ENCODE data around the gene DGKD. TPM values are rescaled to one million over a fixed set of nuclear protein-coding genes. Genes with fewer than 3 reads are reported as not detected.

The DGKD gene
- total RNA-seq, 2 experiments from 2014 or later: 147 to 156 TPM

DNA sequence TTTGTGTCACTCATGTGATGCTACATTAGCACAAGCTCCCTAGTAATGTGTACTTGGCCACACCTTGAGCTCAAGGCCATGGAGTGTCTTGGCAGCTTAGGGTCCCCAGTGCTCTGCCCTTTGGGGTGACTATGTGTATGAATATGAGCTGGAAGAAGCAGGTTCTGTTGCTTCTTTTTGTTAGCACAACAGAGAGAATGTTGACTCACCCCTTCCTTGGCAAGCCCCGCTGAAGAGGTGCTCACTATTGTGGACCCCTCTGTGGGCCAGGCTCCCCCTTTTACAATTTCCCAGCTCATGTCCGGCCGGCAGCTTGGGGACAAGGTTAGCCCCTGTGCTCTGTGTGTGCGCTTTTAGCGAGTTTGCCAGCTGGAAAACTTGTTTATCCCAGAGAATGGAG, 48.1 kb downstream of the DGKD start:
- TF ChIP-seq, protein P1, sequence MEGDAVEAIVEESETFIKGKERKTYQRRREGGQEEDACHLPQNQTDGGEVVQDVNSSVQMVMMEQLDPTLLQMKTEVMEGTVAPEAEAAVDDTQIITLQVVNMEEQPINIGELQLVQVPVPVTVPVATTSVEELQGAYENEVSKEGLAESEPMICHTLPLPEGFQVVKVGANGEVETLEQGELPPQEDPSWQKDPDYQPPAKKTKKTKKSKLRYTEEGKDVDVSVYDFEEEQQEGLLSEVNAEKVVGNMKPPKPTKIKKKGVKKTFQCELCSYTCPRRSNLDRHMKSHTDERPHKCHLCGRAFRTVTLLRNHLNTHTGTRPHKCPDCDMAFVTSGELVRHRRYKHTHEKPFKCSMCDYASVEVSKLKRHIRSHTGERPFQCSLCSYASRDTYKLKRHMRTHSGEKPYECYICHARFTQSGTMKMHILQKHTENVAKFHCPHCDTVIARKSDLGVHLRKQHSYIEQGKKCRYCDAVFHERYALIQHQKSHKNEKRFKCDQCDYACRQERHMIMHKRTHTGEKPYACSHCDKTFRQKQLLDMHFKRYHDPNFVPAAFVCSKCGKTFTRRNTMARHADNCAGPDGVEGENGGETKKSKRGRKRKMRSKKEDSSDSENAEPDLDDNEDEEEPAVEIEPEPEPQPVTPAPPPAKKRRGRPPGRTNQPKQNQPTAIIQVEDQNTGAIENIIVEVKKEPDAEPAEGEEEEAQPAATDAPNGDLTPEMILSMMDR (IDR thresholded peaks at IDR 0.05): no peak
- H3K4me3 Mint-ChIP-seq: no peak overlapping the region
- peaks cover 29% of the 10 kb centered on the region for H3K36me3 Mint-ChIP-seq (ENCODE audit: low read depth)
- peaks cover 84% of the 10 kb centered on the region for H3K4me1 Mint-ChIP-seq (ENCODE audit: low read depth)
- no peaks in the 10 kb centered on the region for H3K9me3 Mint-ChIP-seq
- peaks cover 13% of the 10 kb centered on the region for H3K36me3 ChIP-seq (ENCODE audit: insufficient read depth, low read length)
- intact Hi-C loops (cut with DNase I, micrococcal nuclease): loop anchor here in 1 of 2 experiments (5.0 kb wide), 1 partner anchor 310 kb away; the partner anchor contains the start of gene UGT1A5
- H3K4me3 ChIP-seq (ENCODE audit: low read length): no peak overlapping the region
- ATAC-seq (ENCODE audit: poor library complexity) (no peak), DNase-seq (no peak)
- H3K27me3 Mint-ChIP-seq: no peaks in the 10 kb centered on the region
- CTCF ChIA-PET: interaction anchor here (5.0 kb wide), 1 partner anchor 41 kb away, joined by 25 read pairs; no protein-coding TSS in a partner anchor
- H3K27ac ChIP-seq (ENCODE audit: low read depth in 1 of 2, low read length in 2 of 2): no peak overlapping the region
- H3K27ac Mint-ChIP-seq: peak overlapping the region; percentile 81
- H3K9me3 ChIP-seq (ENCODE audit: control insufficient read depth in 1 of 2, insufficient read depth in 1 of 2, low read length in 2 of 2): no peaks in the 10 kb centered on the region
- H3K27me3 ChIP-seq (ENCODE audit: control insufficient read depth in 1 of 2, insufficient read depth in 2 of 2, low read length in 2 of 2): no peaks in the 10 kb centered on the region
- POLR2A ChIA-PET: interaction anchor here (1.0 to 1.9 kb wide), 4 partner anchors 20 to 135 kb away, joined by 3 to 7 read pairs (median 4); partner anchors contain the start of gene DGKD
- peaks cover 41% of the 10 kb centered on the region for H3K4me1 ChIP-seq (ENCODE audit: insufficient read depth, low read length)

DNA sequence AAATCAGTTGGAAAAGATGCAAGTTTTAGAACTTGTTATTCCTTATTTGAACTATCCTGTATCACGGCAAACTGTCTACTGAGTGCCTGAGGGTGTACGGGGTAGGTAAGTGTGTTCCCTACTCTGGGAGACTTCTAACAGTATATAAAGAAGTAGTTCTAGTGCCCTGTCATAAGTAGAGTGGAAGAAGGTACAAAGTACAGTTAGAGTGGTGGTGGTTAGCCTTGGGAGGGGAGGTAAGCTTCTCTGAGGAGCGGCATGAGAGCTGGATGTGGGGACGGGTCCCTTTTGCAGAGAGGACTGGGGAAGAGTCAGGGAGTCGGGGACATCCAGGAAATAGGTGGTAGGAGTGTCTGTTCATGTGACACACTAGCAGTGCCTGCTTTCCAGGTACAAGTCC, 48.5 kb downstream of the DGKD start:
- intact Hi-C loops (cut with DNase I, micrococcal nuclease): loop anchor here in 1 of 2 experiments (5.0 kb wide), 1 partner anchor 310 kb away; the partner anchor contains the start of gene UGT1A5
- H3K27ac ChIP-seq (ENCODE audit: low read depth in 1 of 2, low read length in 2 of 2): no peak overlapping the region
- DNase-seq (no peak), ATAC-seq (ENCODE audit: poor library complexity) (no peak)
- peaks cover 79% of the 10 kb centered on the region for H3K4me1 Mint-ChIP-seq (ENCODE audit: low read depth)
- no peaks in the 10 kb centered on the region for H3K27me3 Mint-ChIP-seq
- H3K4me3 ChIP-seq (ENCODE audit: low read length): no peak overlapping the region
- peak overlapping the region; percentile 56 for H3K4me3 Mint-ChIP-seq
- H3K9me3 ChIP-seq (ENCODE audit: control insufficient read depth in 1 of 2, insufficient read depth in 1 of 2, low read length in 2 of 2): no peaks in the 10 kb centered on the region
- peaks cover 13% of the 10 kb centered on the region for H3K36me3 ChIP-seq (ENCODE audit: insufficient read depth, low read length)
- H3K9me3 Mint-ChIP-seq: no peaks in the 10 kb centered on the region
- H3K36me3 Mint-ChIP-seq (ENCODE audit: low read depth): peaks cover 24% of the 10 kb centered on the region
- CTCF ChIA-PET: interaction anchor here (0.6 to 5.0 kb wide), 2 partner anchors 40 to 785 kb away, joined by 3 to 25 read pairs; no protein-coding TSS in a partner anchor
- H3K27ac Mint-ChIP-seq: peak overlapping the region; percentile 81
- no peaks in the 10 kb centered on the region for H3K27me3 ChIP-seq (ENCODE audit: control insufficient read depth in 1 of 2, insufficient read depth in 2 of 2, low read length in 2 of 2)
- TF ChIP-seq, protein P1 (IDR thresholded peaks at IDR 0.05): no peak
- peaks cover 41% of the 10 kb centered on the region for H3K4me1 ChIP-seq (ENCODE audit: insufficient read depth, low read length)
- POLR2A ChIA-PET: interaction anchor here (0.6 to 1.9 kb wide), 6 partner anchors 16 to 138 kb away, joined by 3 to 7 read pairs (median 4); partner anchors contain the start of gene DGKD

DNA sequence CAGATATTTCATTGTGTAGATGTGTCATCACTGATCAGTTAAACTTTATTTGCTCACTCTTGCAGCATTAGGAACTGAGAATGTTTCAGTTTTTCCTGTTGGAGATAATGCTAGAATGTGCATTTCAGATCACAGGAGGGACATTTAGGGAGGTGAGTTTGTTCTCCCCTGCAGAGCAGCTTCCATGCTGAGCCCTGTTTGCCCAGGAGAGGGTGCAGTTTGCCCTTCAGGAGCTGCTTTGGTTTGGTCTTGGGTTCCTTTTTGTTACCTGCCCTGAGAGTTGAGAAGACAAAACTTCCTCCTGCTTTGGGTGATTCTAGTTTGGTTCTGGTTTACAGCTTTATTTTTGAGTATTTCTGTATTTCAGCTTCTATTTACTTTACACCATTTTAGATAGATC, 49.9 kb downstream of the DGKD start:
- DNase-seq: peak; percentile 54 to 86 (median 70)
- H3K4me3 Mint-ChIP-seq: peak overlapping the region; percentile 57
- Histone ChIP-seq H3K4me1 (ENCODE audit: insufficient read depth, low read length) (peaks cover 41% of the 10 kb centered on the region), H3K27ac (ENCODE audit: low read depth in 1 of 2, low read length in 2 of 2) (peak overlapping the region in 1 of 2 donors; percentile 24), H3K27me3 (ENCODE audit: control insufficient read depth in 1 of 2, insufficient read depth in 2 of 2, low read length in 2 of 2) (no peaks in the 10 kb centered on the region), H3K4me3 (ENCODE audit: low read length) (no peak overlapping the region), H3K36me3 (ENCODE audit: insufficient read depth, low read length) (peaks cover 13% of the 10 kb centered on the region), H3K9me3 (ENCODE audit: control insufficient read depth in 1 of 2, insufficient read depth in 1 of 2, low read length in 2 of 2) (no peaks in the 10 kb centered on the region)
- peak; percentile 80 for ATAC-seq (ENCODE audit: poor library complexity)
- H3K27me3 Mint-ChIP-seq: no peaks in the 10 kb centered on the region
- H3K27ac Mint-ChIP-seq: peak overlapping the region; percentile 85
- ChIA-PET CTCF (interaction anchor here (0.6 to 5.2 kb wide), 16 partner anchors 8 to 1713 kb away, joined by 3 to 75 read pairs (median 5); partner anchors contain the start of gene ATG16L1), POLR2A (interaction anchor here (0.7 to 4.0 kb wide), 8 partner anchors 9 to 41 kb away, joined by 3 to 41 read pairs (median 4); no protein-coding TSS in a partner anchor)
- peaks cover 83% of the 10 kb centered on the region for H3K4me1 Mint-ChIP-seq (ENCODE audit: low read depth)
- H3K36me3 Mint-ChIP-seq (ENCODE audit: low read depth): peaks cover 24% of the 10 kb centered on the region
- no peaks in the 10 kb centered on the region for H3K9me3 Mint-ChIP-seq
- TF ChIP-seq, protein P1 (IDR thresholded peaks at IDR 0.05): peak; percentile 87
- intact Hi-C loops (cut with DNase I, micrococcal nuclease): loop anchor here (1.0 to 5.0 kb wide), 3 partner anchors 19 to 308 kb away; partner anchors contain the start of gene UGT1A5 (in 1 of the 2)

All from CD4-positive, alpha-beta T cell (primary cell).